Skin of body (tissue), 2 donors: Measurements from ENCODE around the gene TTC3. TPM values are rescaled to one million over a fixed set of nuclear protein-coding genes. Genes with fewer than 3 reads are reported as not detected.

Experiments
- DNase-seq: peaks from one replicate; lab custom pipeline; 2025; lab: John Stamatoyannopoulos, UW
- total RNA-seq: library from RNA; depleted of rRNA; stranded (reverse); fragments of >200 nt; gene quantifications from one replicate; pipeline ENCODE4 v1.2.3, GENCODE V29; 2014

Gene TTC3
- total RNA-seq, 1 donor from 2014 or later = 337 TPM

- no peak for DNase-seq
Observed at GRCh38 chr21:37149411-37149810, 76.4 kb downstream of the TTC3 start.

GRCh38 chr21:37153196-37153934 lies 80.3 kb downstream of the TTC3 start:
- peak; percentile 57 for DNase-seq

GRCh38 chr21:37153935-37154350 lies 80.9 kb downstream of the TTC3 start:
- no peak for DNase-seq

GRCh38 chr21:37155186-37155585 lies 82.1 kb downstream of the TTC3 start:
- no peak for DNase-seq

GRCh38 chr21:37157938-37158337 lies 84.9 kb downstream of the TTC3 start:
- DNase-seq = no peak

- no peak for DNase-seq
Observed at GRCh38 chr21:37159053-37159776, 86.2 kb downstream of the TTC3 start.

- DNase-seq = no peak
Observed at GRCh38 chr21:37159949-37160348, 86.9 kb downstream of the TTC3 start.

GRCh38 chr21:37164742-37165141 lies 91.7 kb downstream of the TTC3 start:
- no peak for DNase-seq

GRCh38 chr21:37165586-37165985 lies 92.5 kb downstream of the TTC3 start:
- peak; percentile 11 for DNase-seq

GRCh38 chr21:37166733-37167132 lies 93.7 kb downstream of the TTC3 start:
- DNase-seq = no peak

- DNase-seq = no peak
Observed at GRCh38 chr21:37168666-37169065, 95.6 kb downstream of the TTC3 start.

GRCh38 chr21:37172646-37173045 lies 99.6 kb downstream of the TTC3 start:
- no peak for DNase-seq

- DNase-seq = no peak
Observed at GRCh38 chr21:37176716-37177115, 103.7 kb downstream of the TTC3 start.

GRCh38 chr21:37181059-37181458 lies 108.0 kb downstream of the TTC3 start:
- no peak for DNase-seq

- no peak for DNase-seq
Observed at GRCh38 chr21:37182222-37182621, 109.2 kb downstream of the TTC3 start.

- DNase-seq = no peak
Observed at GRCh38 chr21:37183749-37184148, 110.7 kb downstream of the TTC3 start.

- DNase-seq = no peak
Observed at GRCh38 chr21:37184784-37185593, 111.9 kb downstream of the TTC3 start.

- DNase-seq = no peak
Observed at GRCh38 chr21:37186983-37187382, 113.9 kb downstream of the TTC3 start.

- no peak for DNase-seq
Observed at GRCh38 chr21:37188825-37189224, 115.8 kb downstream of the TTC3 start.

GRCh38 chr21:37192019-37192418 lies 119.0 kb downstream of the TTC3 start:
- no peak for DNase-seq

- DNase-seq = no peak
Observed at GRCh38 chr21:37193006-37193405, 120.0 kb downstream of the TTC3 start.

GRCh38 chr21:37193676-37194075 lies 120.6 kb downstream of the TTC3 start:
- no peak for DNase-seq
